HepG2 (cell line): ENCODE measurements around the gene KXD1. TPM values are rescaled to one million over a fixed set of nuclear protein-coding genes. Genes with fewer than 3 reads are reported as not detected.

Experiments used
- CEBPZ ChIP-seq: IDR thresholded peaks from 2 replicates; pipeline ENCODE4 v1.6.1; 2012; ENCODE audit warnings: low read length, improper control_type of control experiment
- DR1 ChIP-seq: sonication (generic); formaldehyde crosslinking; IDR thresholded peaks from 2 replicates; pipeline ENCODE4 v1.8.0; 2021; ENCODE audit warnings: mild to moderate bottlenecking, missing genetic modification reagents, inconsistent platforms
- GABPB1 ChIP-seq: IDR thresholded peaks from 2 replicates; pipeline ENCODE4 v1.6.1; 2016; ENCODE audit warnings: mild to moderate bottlenecking, missing genetic modification reagents, moderate library complexity, missing compliant biosample characterization
- GLI4 ChIP-seq: sonication (generic); formaldehyde crosslinking; IDR thresholded peaks from 2 replicates; pipeline ENCODE4 v1.5.1; 2020; ENCODE audit warnings: missing genetic modification reagents, mild to moderate bottlenecking, moderate library complexity, borderline replicate concordance
- LCORL ChIP-seq, 2 experiments: fragments of 450-650 bp in 1 of 2; sonication (generic) in 1 of 2; formaldehyde crosslinking in 1 of 2; IDR thresholded peaks; 2 replicates each; pipeline versions ENCODE4 v1.5.0 to v1.6.1; 2017 to 2020; ENCODE audit warnings: antibody characterized with exemption in 1 of 2, missing genetic modification reagents in 1 of 2
- MED13 ChIP-seq: sonication (generic); formaldehyde crosslinking; IDR thresholded peaks from 2 replicates; pipeline ENCODE4 v1.5.0; 2020; ENCODE audit warnings: missing genetic modification reagents
- PHF20 ChIP-seq: sonication (generic); formaldehyde crosslinking; IDR thresholded peaks from 2 replicates; pipeline ENCODE4 v1.5.0; 2020; ENCODE audit warnings: mild to moderate bottlenecking, missing genetic modification reagents
- POLR2G ChIP-seq: fragments of 200-400 bp; formaldehyde crosslinking; IDR thresholded peaks from 2 replicates; pipeline ENCODE4 v1.6.1; 2018; ENCODE audit warnings: mild to moderate bottlenecking, low read depth, low read length, moderate library complexity
- SAFB2 ChIP-seq: sonication (generic); formaldehyde crosslinking; IDR thresholded peaks from 2 replicates; pipeline ENCODE4 v1.5.1; 2020; ENCODE audit warnings: missing genetic modification reagents, low read depth, mild to moderate bottlenecking, borderline replicate concordance
- SOX13 ChIP-seq, 3 experiments: fragments of 450-650 bp in 1 of 3; sonication (generic) in 1 of 3; formaldehyde crosslinking in 1 of 3; IDR thresholded peaks in 2 of 3; conservative IDR thresholded peaks in 1 of 3; 2 replicates each; pipeline versions ENCODE4 v1.5.0 to v1.6.1; 2016 to 2020; ENCODE audit warnings: antibody characterized with exemption in 1 of 3, mild to moderate bottlenecking in 1 of 3, missing compliant biosample characterization in 1 of 3, missing genetic modification reagents in 1 of 3, moderate library complexity in 1 of 3
- SP2 ChIP-seq: sonication (generic); formaldehyde crosslinking; IDR thresholded peaks from 2 replicates; pipeline ENCODE4 v1.5.1; 2020; ENCODE audit warnings: mild to moderate bottlenecking, missing genetic modification reagents
- TARDBP ChIP-seq: sonication (generic); formaldehyde crosslinking; IDR thresholded peaks from 2 replicates; pipeline ENCODE4 v1.8.0; 2022; ENCODE audit warnings: mild to moderate bottlenecking, missing genetic modification reagents
- ZBTB7A ChIP-seq: sonication (generic); formaldehyde crosslinking; IDR thresholded peaks from 2 replicates; pipeline ENCODE4 v1.8.0; 2022; ENCODE audit warnings: mild to moderate bottlenecking, missing genetic modification reagents
- ZMAT3 ChIP-seq: sonication (generic); formaldehyde crosslinking; conservative IDR thresholded peaks from 2 replicates; pipeline ENCODE4 v1.7.0; 2021; ENCODE audit warnings: missing genetic modification reagents
- ZNF234 ChIP-seq: sonication (generic); formaldehyde crosslinking; conservative IDR thresholded peaks from 2 replicates; pipeline ENCODE4 v1.5.1; 2020; ENCODE audit warnings: mild to moderate bottlenecking, missing genetic modification reagents
- ZNF256 ChIP-seq: sonication (generic); formaldehyde crosslinking; conservative IDR thresholded peaks from 2 replicates; pipeline ENCODE4 v1.4.0; 2020; ENCODE audit warnings: missing genetic modification reagents
- ZNF343 ChIP-seq: sonication (generic); formaldehyde crosslinking; IDR thresholded peaks from 2 replicates; pipeline ENCODE4 v1.4.0; 2020; ENCODE audit warnings: mild to moderate bottlenecking, missing genetic modification reagents
- ZNF350 ChIP-seq: sonication (generic); formaldehyde crosslinking; IDR thresholded peaks from 2 replicates; pipeline ENCODE4 v1.4.0; 2020; ENCODE audit warnings: mild to moderate bottlenecking, low read depth, missing genetic modification reagents, borderline replicate concordance
- ZNF530 ChIP-seq: sonication (generic); formaldehyde crosslinking; IDR thresholded peaks from 2 replicates; pipeline ENCODE4 v1.5.0; 2020; ENCODE audit warnings: low read depth, mild to moderate bottlenecking, missing genetic modification reagents
- ZNF550 ChIP-seq: sonication (generic); formaldehyde crosslinking; IDR thresholded peaks from 2 replicates; pipeline ENCODE4 v1.4.0; 2020; ENCODE audit warnings: mild to moderate bottlenecking, missing genetic modification reagents, borderline replicate concordance
- ZNF563 ChIP-seq: sonication (generic); formaldehyde crosslinking; IDR thresholded peaks from 2 replicates; pipeline ENCODE4 v1.8.0; 2022; ENCODE audit warnings: mild to moderate bottlenecking, moderate library complexity, missing genetic modification reagents
- ZNF891 ChIP-seq: sonication (generic); formaldehyde crosslinking; IDR thresholded peaks from 2 replicates; pipeline ENCODE4 v1.5.0; 2020; ENCODE audit warnings: mild to moderate bottlenecking, missing genetic modification reagents
- polyA plus RNA-seq, 8 experiments: library from polyadenylated mRNA; depleted of rRNA in 3 of 8; stranded (reverse) in 7 of 8; unstranded in 1 of 8; fragments of >200 nt; fragmentation: Illumina TruSeq in 4 of 8; extraction: Trizol in 4 of 8; gene quantifications; 2 replicates each; pipeline versions ENCODE4 v1.2.1 to v1.2.3, GENCODE V29; 2011 to 2016; ENCODE audit warnings: low read depth in 4 of 8, missing spikeins in 1 of 8, mixed read lengths in 1 of 8; ENCODE audit not compliant: insufficient read depth in 1 of 8
- total RNA-seq, 5 experiments: library from RNA; depleted of rRNA; stranded (reverse); fragments of >200 nt; fragmentation: Illumina TruSeq; extraction: Trizol; gene quantifications; 2 replicates each; pipeline ENCODE4 v1.2.3, GENCODE V29; 2016; ENCODE audit warnings: low read depth in 1 of 5
- TF ChIP-seq, protein P1 (sequence below): sonication (generic); formaldehyde crosslinking; conservative IDR thresholded peaks from 2 replicates; pipeline ENCODE4 v1.8.0; 2022; ENCODE audit warnings: low read depth, missing genetic modification reagents
- TF ChIP-seq, protein P2 (sequence below): sonication (generic); formaldehyde crosslinking; conservative IDR thresholded peaks from 2 replicates; pipeline ENCODE4 v1.4.0; 2020; ENCODE audit warnings: missing genetic modification reagents

The KXD1 gene
- total and polyA plus RNA-seq, 2 of the 13 experiments (the other 11 are each of a cell fraction or from before 2014, with no cell fraction given), result 44.6 to 143 TPM

- TF ChIP-seq CEBPZ, result no peak
- peak; percentile 38; the same call in 1 of the 2 replicates for TF ChIP-seq PHF20
- TF ChIP-seq TARDBP (CRISPR knock-in tag), result peak; percentile 23; the same call in 1 of the 2 replicates
- TF ChIP-seq, protein P1, sequence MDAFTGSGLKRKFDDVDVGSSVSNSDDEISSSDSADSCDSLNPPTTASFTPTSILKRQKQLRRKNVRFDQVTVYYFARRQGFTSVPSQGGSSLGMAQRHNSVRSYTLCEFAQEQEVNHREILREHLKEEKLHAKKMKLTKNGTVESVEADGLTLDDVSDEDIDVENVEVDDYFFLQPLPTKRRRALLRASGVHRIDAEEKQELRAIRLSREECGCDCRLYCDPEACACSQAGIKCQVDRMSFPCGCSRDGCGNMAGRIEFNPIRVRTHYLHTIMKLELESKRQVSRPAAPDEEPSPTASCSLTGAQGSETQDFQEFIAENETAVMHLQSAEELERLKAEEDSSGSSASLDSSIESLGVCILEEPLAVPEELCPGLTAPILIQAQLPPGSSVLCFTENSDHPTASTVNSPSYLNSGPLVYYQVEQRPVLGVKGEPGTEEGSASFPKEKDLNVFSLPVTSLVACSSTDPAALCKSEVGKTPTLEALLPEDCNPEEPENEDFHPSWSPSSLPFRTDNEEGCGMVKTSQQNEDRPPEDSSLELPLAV, result 0 out of 2 replicates have a peak, but pooled peaks have one; percentile 37
- no peak for TF ChIP-seq SOX13 (IDR thresholded peaks at IDR 0.05)
- TF ChIP-seq SOX13 (CRISPR knock-in tag; conservative IDR thresholded peaks at IDR 0.05 in 1 of 2, IDR thresholded peaks at IDR 0.05 in 1 of 2), result no peak
- peak; percentile 66; the same call in 1 of the 2 replicates for TF ChIP-seq GABPB1 (CRISPR knock-in tag)
- TF ChIP-seq GLI4 (CRISPR knock-in tag), result 0 out of 2 replicates have a peak, but pooled peaks have one; percentile 13
- TF ChIP-seq ZMAT3 (CRISPR knock-in tag), result no peak
- peak; percentile 55; the same call in 1 of the 2 replicates for TF ChIP-seq MED13 (CRISPR knock-in tag)
- no peak for TF ChIP-seq DR1 (CRISPR knock-in tag)
- TF ChIP-seq LCORL (IDR thresholded peaks at IDR 0.05), result no peak
- 0 out of 2 replicates have a peak, but pooled peaks have one; percentile 37 for TF ChIP-seq LCORL (CRISPR knock-in tag; IDR thresholded peaks at IDR 0.05)
- TF ChIP-seq ZNF550 (CRISPR knock-in tag), result no peak
- TF ChIP-seq ZNF350 (CRISPR knock-in tag), result no peak
- peak; percentile 81; the same call in 1 of the 2 replicates for TF ChIP-seq ZNF563
- TF ChIP-seq, protein P2, sequence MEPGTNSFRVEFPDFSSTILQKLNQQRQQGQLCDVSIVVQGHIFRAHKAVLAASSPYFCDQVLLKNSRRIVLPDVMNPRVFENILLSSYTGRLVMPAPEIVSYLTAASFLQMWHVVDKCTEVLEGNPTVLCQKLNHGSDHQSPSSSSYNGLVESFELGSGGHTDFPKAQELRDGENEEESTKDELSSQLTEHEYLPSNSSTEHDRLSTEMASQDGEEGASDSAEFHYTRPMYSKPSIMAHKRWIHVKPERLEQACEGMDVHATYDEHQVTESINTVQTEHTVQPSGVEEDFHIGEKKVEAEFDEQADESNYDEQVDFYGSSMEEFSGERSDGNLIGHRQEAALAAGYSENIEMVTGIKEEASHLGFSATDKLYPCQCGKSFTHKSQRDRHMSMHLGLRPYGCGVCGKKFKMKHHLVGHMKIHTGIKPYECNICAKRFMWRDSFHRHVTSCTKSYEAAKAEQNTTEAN, result 0 out of 2 replicates have a peak, but pooled peaks have one; percentile 21
- TF ChIP-seq SP2 (CRISPR knock-in tag), result 0 out of 2 replicates have a peak, but pooled peaks have one; percentile 32
- peak; percentile 55; the same call in 1 of the 2 replicates for TF ChIP-seq ZNF891 (CRISPR knock-in tag)
- TF ChIP-seq ZNF530 (CRISPR knock-in tag), result no peak
- TF ChIP-seq ZNF234 (CRISPR knock-in tag), result 0 out of 2 replicates have a peak, but pooled peaks have one; percentile 60
- no peak for TF ChIP-seq SAFB2
- TF ChIP-seq ZNF343 (CRISPR knock-in tag), result peak; percentile 82; the same call in 1 of the 2 replicates
- peak; percentile 77 for TF ChIP-seq POLR2G
- no peak for TF ChIP-seq ZNF256 (CRISPR knock-in tag)
- 0 out of 2 replicates have a peak, but pooled peaks have one; percentile 23 for TF ChIP-seq ZBTB7A
Measured at GRCh38 chr19:18521692-18522123, 36.0 kb upstream of the KXD1 start, which contains the start of gene ELL (continued).
